Activated CD8-positive, alpha-beta memory T cell treated with anti-CD3 and anti-CD28 coated beads, Interleukin-2, amount 10 ng/mL, durations not matched to agents 7 days and 5 days (primary cell): Measurements from ENCODE around the gene IKBKG. TPM values are rescaled to one million over a fixed set of nuclear protein-coding genes. Genes with fewer than 3 reads are reported as not detected.
"Not testable (repeated sequence)": the region's sequence is repeated elsewhere in the genome, so short reads cannot be mapped to it uniquely, and the experiment has no call there.

Experiments used
- ATAC-seq: fragments of 150-1000 bp; cut with Tn5 transposase; one replicate; pipeline ENCODE4 v1.10.0; 2021; ENCODE audit warnings: moderate library complexity
- CTCF ChIA-PET: fragments of 350-600 bp; sonication (Branson Sonifier 250); formaldehyde crosslinking; loops from one replicate; lab custom pipeline; 2021; ENCODE audit warnings: antibody characterized with exemption; lab: Charles Lee
- DNase-seq: peaks from one replicate; pipeline ENCODE4 v3.0.0-alpha.2; 2020
- H3K27ac Mint-ChIP-seq: one replicate; pipeline ENCODE4 v1.8.0; 2021; ENCODE audit warnings: mild to moderate bottlenecking, mixed read lengths
- H3K27me3 Mint-ChIP-seq: one replicate; pipeline ENCODE4 v1.8.0; 2021; ENCODE audit warnings: mixed read lengths
- H3K36me3 Mint-ChIP-seq: one replicate; pipeline ENCODE4 v1.8.0; 2021; ENCODE audit warnings: mild to moderate bottlenecking, mixed read lengths
- H3K4me1 Mint-ChIP-seq: one replicate; pipeline ENCODE4 v1.8.0; 2021; ENCODE audit warnings: mixed read lengths
- H3K4me3 Mint-ChIP-seq: one replicate; pipeline ENCODE4 v1.8.0; 2021; ENCODE audit warnings: mild to moderate bottlenecking, moderate library complexity, mixed read lengths
- H3K9me3 Mint-ChIP-seq: one replicate; pipeline ENCODE4 v1.8.0; 2022; ENCODE audit warnings: low read depth, mixed read lengths
- total RNA-seq, 2 experiments: library from RNA; stranded (reverse); gene quantifications; one replicate each; pipeline ENCODE4 v1.2.3, GENCODE V29; 2021

The IKBKG gene
- total RNA-seq, 2 experiments from 2014 or later = 53.0 to 58.1 TPM

DNA sequence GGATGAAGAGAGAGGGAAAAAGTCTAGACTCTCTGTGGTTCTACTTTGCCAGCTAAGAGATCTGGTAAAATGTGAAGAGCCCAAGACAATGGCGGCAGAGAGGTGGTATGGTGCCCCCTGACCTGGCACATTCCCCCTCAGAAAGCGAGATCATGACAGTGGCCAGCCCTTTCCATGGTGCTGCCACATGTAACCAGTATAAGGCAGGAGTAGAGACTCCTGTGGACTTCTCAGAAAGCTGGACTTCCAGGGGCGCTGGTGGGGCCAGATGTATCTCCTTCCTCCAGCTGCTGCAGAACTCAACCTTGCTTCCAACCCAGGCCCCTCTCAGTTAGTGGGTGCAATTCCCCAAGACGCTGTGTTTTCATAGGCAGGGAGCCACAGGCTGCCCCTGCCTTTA, 47.1 kb downstream of the IKBKG start:
- Mint-ChIP-seq H3K4me1 (peaks cover 9% of the 10 kb centered on the region), H3K4me3 (no peak overlapping the region), H3K9me3 (no peaks in the 10 kb centered on the region), H3K27me3 (peaks cover 5% of the 10 kb centered on the region), H3K36me3 (no peaks in the 10 kb centered on the region), H3K27ac (no peak overlapping the region)
- ATAC-seq = no peak
- CTCF ChIA-PET = no interaction called here
- no peak for DNase-seq

- H3K9me3 Mint-ChIP-seq = no peaks in the 10 kb centered on the region
- no peak for DNase-seq
- peaks cover 5% of the 10 kb centered on the region for H3K27me3 Mint-ChIP-seq
- CTCF ChIA-PET = no interaction called here
- peaks cover 20% of the 10 kb centered on the region for H3K4me1 Mint-ChIP-seq
- ATAC-seq = no peak
- H3K4me3 Mint-ChIP-seq = no peak overlapping the region
- H3K36me3 Mint-ChIP-seq = no peaks in the 10 kb centered on the region
- H3K27ac Mint-ChIP-seq = no peak overlapping the region
Observed at GRCh38 chrX:154595559-154596249, 48.3 kb downstream of the IKBKG start.

GRCh38 chrX:154596290-154596929, 49.0 kb downstream of the IKBKG start:
- peaks cover 5% of the 10 kb centered on the region for H3K27me3 Mint-ChIP-seq

DNA sequence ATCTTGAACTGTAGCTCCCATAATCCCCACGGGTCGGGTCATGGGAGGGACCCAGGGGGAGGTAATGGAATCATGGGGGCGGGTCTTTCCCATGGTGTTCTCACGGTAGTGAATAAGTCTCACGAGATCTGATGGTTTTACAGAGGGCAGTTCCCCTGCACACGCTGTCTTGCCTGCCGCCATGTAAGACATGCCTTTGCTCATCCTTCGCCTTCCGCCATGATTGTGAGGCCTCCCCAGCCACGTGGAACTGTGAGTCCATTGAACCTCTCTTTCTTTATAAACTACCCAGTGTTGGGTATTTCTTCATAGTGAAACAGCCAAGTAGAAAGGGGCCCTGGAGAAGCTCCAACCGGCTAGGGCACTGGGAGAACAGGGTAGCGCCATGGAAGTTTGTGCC, 49.8 kb downstream of the IKBKG start:
- H3K4me3 Mint-ChIP-seq = no peak overlapping the region
- no peaks in the 10 kb centered on the region for H3K9me3 Mint-ChIP-seq
- DNase-seq (no peak), ATAC-seq (no peak)
- peaks cover 21% of the 10 kb centered on the region for H3K4me1 Mint-ChIP-seq
- no peak overlapping the region for H3K27ac Mint-ChIP-seq
- CTCF ChIA-PET = no interaction called here
- H3K36me3 Mint-ChIP-seq = no peaks in the 10 kb centered on the region
- H3K27me3 Mint-ChIP-seq = peaks cover 6% of the 10 kb centered on the region

More at GRCh38 chrX:154596290-154596929, 49.0 kb downstream of the IKBKG start:
- Mint-ChIP-seq H3K4me1 (peaks cover 21% of the 10 kb centered on the region), H3K27ac (no peak overlapping the region), H3K9me3 (no peaks in the 10 kb centered on the region), H3K36me3 (no peaks in the 10 kb centered on the region), H3K4me3 (no peak overlapping the region)
- DNase-seq (peak; percentile 43), ATAC-seq (peak; percentile 51)
- CTCF ChIA-PET = no interaction called here

DNA sequence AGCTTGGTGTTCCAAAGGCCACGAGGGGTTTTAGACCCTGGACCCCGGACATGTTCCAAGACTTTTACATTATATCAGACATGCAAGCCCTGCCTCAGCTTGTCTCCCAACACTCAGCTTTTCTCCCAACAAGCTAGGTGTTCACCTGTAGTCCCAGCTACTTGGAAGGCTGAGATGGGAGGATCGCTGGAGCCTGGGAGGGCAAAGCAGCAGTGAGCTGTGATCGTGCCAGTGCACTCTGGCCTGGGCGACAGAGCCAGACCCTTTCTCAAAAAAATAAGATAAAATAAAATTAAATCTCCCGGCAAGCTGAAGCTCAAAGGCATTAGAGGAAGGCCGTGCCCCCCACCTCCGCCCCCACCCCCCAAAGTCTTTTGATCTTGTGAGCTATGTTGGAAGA, 51.2 kb downstream of the IKBKG start:
- no peak overlapping the region for H3K4me3 Mint-ChIP-seq
- no peaks in the 10 kb centered on the region for H3K9me3 Mint-ChIP-seq
- H3K27me3 Mint-ChIP-seq = peaks cover 5% of the 10 kb centered on the region
- no peaks in the 10 kb centered on the region for H3K36me3 Mint-ChIP-seq
- CTCF ChIA-PET = no interaction called here
- no peak overlapping the region for H3K27ac Mint-ChIP-seq
- no peak for DNase-seq
- peaks cover 21% of the 10 kb centered on the region for H3K4me1 Mint-ChIP-seq
- ATAC-seq = no peak

- CTCF ChIA-PET = no interaction called here
- Mint-ChIP-seq H3K4me3 (no peak overlapping the region), H3K4me1 (peaks cover 25% of the 10 kb centered on the region), H3K36me3 (no peaks in the 10 kb centered on the region), H3K27ac (no peak overlapping the region), H3K9me3 (no peaks in the 10 kb centered on the region), H3K27me3 (peaks cover 3% of the 10 kb centered on the region)
- DNase-seq = no peak
- no peak for ATAC-seq
Observed at GRCh38 chrX:154599531-154599930, 52.1 kb downstream of the IKBKG start.

DNA sequence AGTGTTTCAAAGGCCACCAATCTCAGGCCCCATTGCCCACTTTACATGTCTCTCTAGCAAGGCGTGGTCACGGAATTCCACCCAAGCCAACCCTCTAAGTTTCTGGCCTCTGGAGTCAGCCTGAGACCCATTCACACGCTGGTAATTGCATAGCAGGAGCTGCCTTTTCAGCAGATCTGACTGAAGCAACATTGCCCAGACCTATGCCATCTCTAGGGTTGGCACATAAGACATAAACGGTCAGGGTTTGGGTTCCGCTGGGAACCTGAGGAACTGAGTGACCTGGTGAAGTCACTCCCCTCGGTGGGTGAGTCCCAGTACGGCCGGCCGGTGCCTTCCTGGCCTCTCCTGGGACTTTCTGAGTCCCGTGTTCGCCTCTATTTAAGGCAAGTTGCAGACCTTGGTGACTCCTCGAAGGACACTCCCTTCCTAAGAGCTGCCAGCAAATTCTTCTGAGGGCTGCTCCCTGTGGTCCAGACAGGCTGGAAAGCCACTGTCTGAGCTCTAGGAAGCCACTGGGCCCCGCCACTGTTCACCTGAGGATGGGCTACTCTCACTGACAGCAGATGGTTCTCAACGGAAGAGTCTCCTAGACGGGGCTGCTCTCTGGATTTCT, 53.4 kb downstream of the IKBKG start:
- no peak overlapping the region for H3K4me3 Mint-ChIP-seq
- CTCF ChIA-PET = no interaction called here
- H3K27ac Mint-ChIP-seq = no peak overlapping the region
- peaks cover 23% of the 10 kb centered on the region for H3K4me1 Mint-ChIP-seq
- H3K9me3 Mint-ChIP-seq = no peaks in the 10 kb centered on the region
- peaks cover 4% of the 10 kb centered on the region for H3K27me3 Mint-ChIP-seq
- DNase-seq (no peak), ATAC-seq (no peak)
- no peaks in the 10 kb centered on the region for H3K36me3 Mint-ChIP-seq

DNA sequence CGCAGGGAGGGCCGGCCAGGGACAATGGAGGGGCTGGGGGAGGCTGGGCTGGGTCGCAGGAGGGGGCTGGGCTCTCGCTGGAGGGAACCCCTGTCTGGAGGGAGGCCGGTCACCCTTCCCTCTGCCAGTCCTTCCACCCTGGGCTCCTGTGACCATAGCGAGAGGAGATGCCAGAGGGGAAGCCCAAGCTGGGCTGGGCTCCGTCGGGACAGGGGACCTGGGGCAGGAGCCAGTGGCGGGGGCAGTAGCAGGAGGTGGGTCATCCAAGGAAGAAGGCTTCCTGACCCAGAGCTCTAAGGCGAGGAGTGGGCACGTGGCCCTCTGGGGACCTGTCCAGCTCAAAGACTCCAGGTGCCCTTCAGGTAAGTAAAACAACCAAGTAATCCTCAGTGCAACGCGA, 54.8 kb downstream of the IKBKG start:
- Mint-ChIP-seq H3K4me3 (no peak overlapping the region), H3K27ac (no peak overlapping the region), H3K27me3 (peaks cover 11% of the 10 kb centered on the region), H3K4me1 (peaks cover 29% of the 10 kb centered on the region), H3K36me3 (peaks cover 1% of the 10 kb centered on the region), H3K9me3 (no peaks in the 10 kb centered on the region)
- CTCF ChIA-PET = no interaction called here
- no peak for DNase-seq
- ATAC-seq = no peak

DNA sequence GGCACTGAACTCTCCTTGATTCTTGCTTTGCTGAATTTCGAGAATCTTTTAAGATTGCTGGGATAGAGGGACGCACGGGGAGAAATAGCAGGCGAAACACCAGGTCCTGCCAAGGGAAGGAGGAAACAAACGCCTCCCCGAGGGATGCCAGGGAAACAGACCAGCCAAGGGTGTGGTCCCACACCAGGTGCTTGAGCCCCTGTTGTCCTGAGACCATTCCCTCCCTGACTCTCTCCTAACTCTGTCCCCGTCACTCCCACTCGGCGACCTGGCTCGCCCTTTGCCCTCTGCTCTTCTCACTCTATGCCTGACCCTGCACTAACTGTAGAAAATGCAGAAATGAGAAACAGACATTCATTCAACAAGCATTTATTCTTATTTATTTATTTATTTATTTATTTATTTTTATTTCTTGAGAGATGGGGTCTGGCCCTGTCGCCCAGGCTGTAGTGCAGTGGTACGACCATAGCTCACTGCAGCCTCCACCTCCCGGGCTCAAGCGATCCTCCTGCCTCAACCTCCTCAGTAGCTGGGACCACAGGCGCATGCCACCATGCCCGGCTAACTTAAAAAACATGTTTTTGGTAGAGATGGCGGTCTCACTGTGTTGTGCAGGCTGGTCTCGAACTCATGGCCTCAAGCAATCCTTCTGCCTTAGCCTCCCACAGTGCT, 55.5 kb downstream of the IKBKG start:
- ATAC-seq (no peak), DNase-seq (no peak)
- peaks cover 1% of the 10 kb centered on the region for H3K36me3 Mint-ChIP-seq
- H3K27me3 Mint-ChIP-seq = peaks cover 11% of the 10 kb centered on the region
- CTCF ChIA-PET = no interaction called here
- no peak overlapping the region for H3K27ac Mint-ChIP-seq
- no peaks in the 10 kb centered on the region for H3K9me3 Mint-ChIP-seq
- no peak overlapping the region for H3K4me3 Mint-ChIP-seq
- peaks cover 28% of the 10 kb centered on the region for H3K4me1 Mint-ChIP-seq

DNA sequence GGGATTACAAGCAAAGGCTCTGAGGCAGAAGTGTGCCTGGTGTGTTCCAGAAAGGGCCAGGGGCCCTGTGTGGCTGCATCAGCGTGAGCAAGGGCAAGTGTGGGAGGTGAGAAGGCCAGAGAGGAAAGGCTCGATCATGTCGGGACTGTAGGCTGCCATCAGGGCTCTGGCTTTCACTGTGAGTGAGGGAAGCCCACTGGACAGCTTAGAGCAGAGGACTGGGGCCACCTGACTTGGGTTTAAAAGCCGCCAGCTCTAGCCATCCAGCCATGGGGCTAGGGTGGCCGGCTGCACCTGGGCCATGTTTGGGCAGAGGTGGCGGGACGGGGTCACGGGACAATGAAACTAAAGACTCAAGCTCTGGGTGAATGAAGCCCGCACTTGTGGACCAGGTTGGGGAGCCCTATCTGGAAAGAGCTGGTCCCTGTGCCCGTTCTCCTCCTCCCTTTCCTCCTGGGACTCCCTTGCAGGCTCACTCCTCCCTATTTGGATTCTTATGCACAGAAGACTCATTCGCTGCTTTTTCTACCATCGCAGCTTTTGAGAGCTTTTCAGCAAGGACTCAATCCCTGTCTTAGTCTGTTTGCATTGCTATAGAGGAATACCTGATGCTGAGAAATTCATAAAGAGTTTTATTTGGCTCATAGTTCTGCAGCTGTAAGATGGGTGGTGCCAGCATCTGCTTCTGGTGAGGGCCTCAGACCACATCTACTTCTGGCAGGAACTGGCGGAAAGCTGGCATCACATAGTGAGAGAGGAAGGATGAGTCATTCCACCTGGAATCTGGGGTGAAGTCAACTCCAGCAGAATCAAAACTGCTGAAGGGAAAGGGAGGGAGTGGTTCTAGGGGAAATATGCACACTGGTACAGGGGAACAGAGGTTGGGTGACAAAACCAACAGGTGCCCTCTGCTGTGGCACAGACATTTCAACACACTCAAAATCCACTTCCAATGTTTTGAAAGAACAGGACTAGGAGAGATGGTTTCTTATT, 56.3 kb downstream of the IKBKG start:
- CTCF ChIA-PET = no interaction called here
- Mint-ChIP-seq H3K4me1 (peaks cover 28% of the 10 kb centered on the region), H3K4me3 (no peak overlapping the region), H3K27me3 (peaks cover 11% of the 10 kb centered on the region), H3K36me3 (peaks cover 1% of the 10 kb centered on the region), H3K27ac (no peak overlapping the region), H3K9me3 (no peaks in the 10 kb centered on the region)
- ATAC-seq (no peak), DNase-seq (no peak)

GRCh38 chrX:154605566-154605965, 58.1 kb downstream of the IKBKG start:
- no peak for DNase-seq
- ATAC-seq = no peak
- Mint-ChIP-seq H3K9me3 (no peaks in the 10 kb centered on the region), H3K4me3 (no peak overlapping the region), H3K27ac (no peak overlapping the region), H3K4me1 (peaks cover 19% of the 10 kb centered on the region), H3K36me3 (peaks cover 1% of the 10 kb centered on the region), H3K27me3 (peaks cover 11% of the 10 kb centered on the region)
- CTCF ChIA-PET = no interaction called here

- no peak overlapping the region for H3K27ac Mint-ChIP-seq
- ATAC-seq (no peak), DNase-seq (no peak)
- peaks cover 9% of the 10 kb centered on the region for H3K27me3 Mint-ChIP-seq
- no peaks in the 10 kb centered on the region for H3K9me3 Mint-ChIP-seq
- peaks cover 1% of the 10 kb centered on the region for H3K36me3 Mint-ChIP-seq
- CTCF ChIA-PET = no interaction called here
- no peak overlapping the region for H3K4me3 Mint-ChIP-seq
- H3K4me1 Mint-ChIP-seq = peaks cover 17% of the 10 kb centered on the region
Observed at GRCh38 chrX:154607370-154607769, 60.0 kb downstream of the IKBKG start.

DNA sequence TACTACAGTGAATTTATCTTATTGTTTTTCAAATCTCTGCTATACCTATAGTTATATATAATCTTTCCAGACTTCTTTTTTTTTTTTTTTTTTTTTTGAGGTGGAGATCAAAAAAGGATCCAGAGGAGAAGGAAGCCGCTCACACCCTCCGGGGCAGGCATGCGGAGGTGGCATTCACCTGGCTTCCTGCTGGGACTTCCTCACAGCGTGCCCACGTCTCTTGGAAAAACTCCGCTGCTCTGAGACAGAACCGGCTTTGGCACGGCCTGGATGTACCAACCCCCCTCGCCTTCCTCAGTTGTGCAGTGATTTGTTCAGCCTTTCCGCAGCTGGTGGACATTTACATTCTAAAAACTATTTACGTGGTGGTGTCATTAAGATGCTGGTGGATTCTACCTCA, 60.6 kb downstream of the IKBKG start:
- H3K27me3 Mint-ChIP-seq, H3K9me3 Mint-ChIP-seq, H3K4me3 Mint-ChIP-seq, H3K27ac Mint-ChIP-seq, H3K36me3 Mint-ChIP-seq, DNase-seq, CTCF ChIA-PET, ATAC-seq: not testable (repeated sequence)
- H3K4me1 Mint-ChIP-seq = peaks cover 17% of the 10 kb centered on the region
